Endodermal cell (in vitro differentiated cells): Measurements from ENCODE around the gene ELAVL3. TPM values are rescaled to one million over a fixed set of nuclear protein-coding genes. Genes with fewer than 3 reads are reported as not detected.

Experiments
- DNase-seq: peaks from one replicate; pipeline ENCODE4 v3.0.0-alpha.2; 2017
- H3K27ac ChIP-seq: 2 replicates; pipeline ENCODE4 v1.5.1; 2013; ENCODE audit warnings: mild to moderate bottlenecking, low read depth, low read length, moderate library complexity
- H3K27me3 ChIP-seq: 2 replicates; pipeline ENCODE4 v1.6.1; 2013; ENCODE audit warnings: mild to moderate bottlenecking, low read length, moderate library complexity; ENCODE audit not compliant: insufficient read depth, control insufficient read depth, poor library complexity, severe bottlenecking
- H3K36me3 ChIP-seq: 2 replicates; pipeline ENCODE4 v1.7.0; 2013; ENCODE audit warnings: mild to moderate bottlenecking, low read length, moderate library complexity; ENCODE audit not compliant: control insufficient read depth, insufficient read depth
- H3K4me1 ChIP-seq: one replicate; pipeline ENCODE4 v1.7.0; 2013; ENCODE audit warnings: low read length; ENCODE audit not compliant: control insufficient read depth, insufficient read depth
- H3K4me3 ChIP-seq: 2 replicates; pipeline ENCODE4 v1.5.1; 2013; ENCODE audit warnings: mild to moderate bottlenecking, low read length, moderate library complexity
- H3K9ac ChIP-seq: 2 replicates; pipeline ENCODE4 v1.6.1; 2013; ENCODE audit warnings: mild to moderate bottlenecking, low read length, moderate library complexity; ENCODE audit not compliant: poor library complexity, severe bottlenecking; ENCODE audit errors: extremely low read depth
- H3K9me3 ChIP-seq: 2 replicates; pipeline ENCODE4 v1.6.1; 2013; ENCODE audit warnings: mild to moderate bottlenecking, low read length, moderate library complexity; ENCODE audit not compliant: control insufficient read depth
- H3K27ac Mint-ChIP-seq: 2 replicates; pipeline ENCODE4 v1.8.0; 2020; ENCODE audit warnings: mixed read lengths
- H3K27me3 Mint-ChIP-seq: 2 replicates; pipeline ENCODE4 v1.8.0; 2021; ENCODE audit warnings: mild to moderate bottlenecking, mixed read lengths; ENCODE audit not compliant: insufficient read depth
- H3K36me3 Mint-ChIP-seq: 2 replicates; pipeline ENCODE4 v1.8.0; 2020; ENCODE audit warnings: low read depth, mixed read lengths
- H3K4me1 Mint-ChIP-seq: 2 replicates; pipeline ENCODE4 v1.8.0; 2020; ENCODE audit warnings: mixed read lengths
- H3K4me3 Mint-ChIP-seq: 2 replicates; pipeline ENCODE4 v1.8.0; 2020; ENCODE audit warnings: mild to moderate bottlenecking, moderate library complexity, mixed read lengths
- H3K9me3 Mint-ChIP-seq: 2 replicates; pipeline ENCODE4 v1.8.0; 2020; ENCODE audit warnings: mild to moderate bottlenecking, mixed read lengths
- CTCF ChIP-seq: fragments of 200-600 bp; sonication (generic); conservative IDR thresholded peaks from 2 replicates; pipeline ENCODE4 v1.5.0; 2021; ENCODE audit warnings: antibody characterized with exemption, mild to moderate bottlenecking
- WGBS, 2 experiments: methylation state at CpG; one replicate each; pipeline versions ENCODE4 v1.1.5 to v1.1.7; 2013; ENCODE audit warnings: missing lambda C conversion rate in 2 of 2, mixed read lengths in 1 of 2; ENCODE audit not compliant: insufficient coverage in 1 of 2, insufficient read length in 1 of 2; 5-methylcytosine and 5-hydroxymethylcytosine counted together
- total RNA-seq, 2 donors: library from RNA; stranded (reverse); fragmentation: NEBNext Ultra II Directional in 1 of 2; extraction: Animal tissue kit (Norgen Biotek cat#: 25700) in 1 of 2; gene quantifications; 2 replicates in 1 of 2; 3 replicates in 1 of 2; pipeline ENCODE4 v1.2.1, GENCODE V29; 2021

ELAVL3 gene
- total RNA-seq, 2 donors from 2014 or later = 0.55 TPM; not detected in 1

GRCh38 chr19:11489378-11489777 is 8.5 kb upstream of the ELAVL3 start:
- no peak overlapping the region for H3K27ac ChIP-seq
- no peaks in the 10 kb centered on the region for H3K27me3 Mint-ChIP-seq
- no peaks in the 10 kb centered on the region for H3K9me3 ChIP-seq
- 91 to 100% methylated on average over 5 to 7 of the region's 7 CpGs for WGBS, 2 experiments
- H3K4me1 Mint-ChIP-seq = peaks cover 4% of the 10 kb centered on the region
- no peak overlapping the region for H3K27ac Mint-ChIP-seq
- H3K27me3 ChIP-seq = no peaks in the 10 kb centered on the region
- TF ChIP-seq CTCF = no peak
- H3K4me1 ChIP-seq = no peaks in the 10 kb centered on the region
- no peak overlapping the region for H3K4me3 Mint-ChIP-seq
- no peaks in the 10 kb centered on the region for H3K36me3 ChIP-seq
- no peak for DNase-seq
- H3K9ac ChIP-seq = no peak overlapping the region
- H3K4me3 ChIP-seq = no peak overlapping the region
- H3K36me3 Mint-ChIP-seq = peaks cover 32% of the 10 kb centered on the region
- no peaks in the 10 kb centered on the region for H3K9me3 Mint-ChIP-seq

- no peak for TF ChIP-seq CTCF
- H3K9ac ChIP-seq = no peak overlapping the region
- H3K4me1 Mint-ChIP-seq = peaks cover 4% of the 10 kb centered on the region
- no peak overlapping the region for H3K27ac Mint-ChIP-seq
- no peaks in the 10 kb centered on the region for H3K9me3 ChIP-seq
- H3K27ac ChIP-seq = no peak overlapping the region
- no peaks in the 10 kb centered on the region for H3K36me3 ChIP-seq
- no peaks in the 10 kb centered on the region for H3K9me3 Mint-ChIP-seq
- no peak for DNase-seq
- H3K27me3 Mint-ChIP-seq = peaks cover 14% of the 10 kb centered on the region
- no peak overlapping the region for H3K4me3 Mint-ChIP-seq
- H3K4me1 ChIP-seq = no peaks in the 10 kb centered on the region
- WGBS, 2 experiments = 92 to 97% methylated on average over 33 to 45 of the region's 45 CpGs
- peaks cover 29% of the 10 kb centered on the region for H3K36me3 Mint-ChIP-seq
- no peak overlapping the region for H3K4me3 ChIP-seq
- H3K27me3 ChIP-seq = peaks cover 13% of the 10 kb centered on the region
These were observed 6.0 kb upstream of the ELAVL3 start for GRCh38 chr19:11486661-11487503.

GRCh38 chr19:11485245-11485837 is 4.5 kb upstream of the ELAVL3 start:
- TF ChIP-seq CTCF = no peak
- Histone ChIP-seq H3K36me3 (no peaks in the 10 kb centered on the region), H3K4me1 (no peaks in the 10 kb centered on the region), H3K27ac (no peak overlapping the region), H3K9ac (no peak overlapping the region), H3K27me3 (peaks cover 29% of the 10 kb centered on the region), H3K4me3 (no peak overlapping the region), H3K9me3 (no peaks in the 10 kb centered on the region)
- 89 to 90% methylated on average over 11 to 13 of the region's 13 CpGs for WGBS, 2 experiments
- Mint-ChIP-seq H3K27ac (no peak overlapping the region), H3K4me1 (no peaks in the 10 kb centered on the region), H3K4me3 (no peak overlapping the region), H3K27me3 (peaks cover 28% of the 10 kb centered on the region), H3K9me3 (peaks cover 3% of the 10 kb centered on the region), H3K36me3 (peaks cover 22% of the 10 kb centered on the region)
- DNase-seq = no peak
